Renal pelvis (tissue), 4 donors: ENCODE data around the gene BACH2. TPM values are rescaled to one million over a fixed set of nuclear protein-coding genes. Genes with fewer than 3 reads are reported as not detected.
"Not testable (repeated sequence)": the region's sequence is repeated elsewhere in the genome, so short reads cannot be mapped to it uniquely, and the experiment has no call there.

ENCODE experiments used
- DNase-seq: peaks from one replicate; pipeline ENCODE4 v3.0.0-alpha.2; 2013
- polyA plus RNA-seq, 3 donors: library from polyadenylated mRNA; unstranded; fragments of 120-200 nt; gene quantifications; one replicate each; pipeline ENCODE4 v1.2.1, GENCODE V29; 2013; ENCODE audit not compliant: insufficient read length in 3 of 3

BACH2 gene
- polyA plus RNA-seq, 3 donors: 9.2 to 11.0 (median 9.9) TPM

DNA sequence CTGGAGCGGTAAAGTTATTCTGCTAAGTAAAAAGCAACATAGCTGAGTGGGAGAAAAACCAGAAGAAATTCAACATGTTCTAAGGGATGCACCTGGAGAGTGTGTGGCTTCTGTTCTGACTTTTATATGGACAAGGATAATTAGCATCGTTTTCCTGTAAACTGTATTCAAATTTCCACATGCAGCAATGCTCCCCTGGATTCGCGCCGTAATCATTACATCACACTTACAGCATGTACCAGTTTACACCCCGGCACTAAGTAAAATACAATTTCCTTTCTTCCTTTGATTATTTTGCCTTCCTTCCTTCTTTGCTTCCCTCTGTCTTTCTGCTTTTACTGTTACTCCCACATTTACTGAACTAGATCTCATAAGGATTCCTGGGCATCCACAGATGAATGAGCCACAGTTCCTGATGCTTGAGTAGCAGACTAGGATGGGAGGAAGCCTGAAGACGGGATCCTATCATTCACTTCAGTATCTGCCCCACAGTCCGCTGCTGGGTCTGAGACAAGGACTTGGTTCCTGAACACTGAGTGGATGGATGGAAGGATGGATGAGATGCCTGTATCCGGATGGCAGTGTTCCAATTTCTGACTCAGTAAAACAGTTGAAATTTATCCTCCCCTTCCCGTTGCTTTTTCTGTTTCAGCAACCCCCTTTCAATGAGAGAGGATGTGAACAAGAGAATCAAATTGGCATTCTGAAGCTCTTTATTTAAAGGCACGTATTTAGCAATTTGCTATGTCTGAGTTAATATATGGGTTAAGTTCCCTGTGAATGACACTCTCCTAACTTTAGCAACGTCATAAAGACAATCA lies 227.7 kb downstream of the BACH2 start:
- DNase-seq: no peak

DNA sequence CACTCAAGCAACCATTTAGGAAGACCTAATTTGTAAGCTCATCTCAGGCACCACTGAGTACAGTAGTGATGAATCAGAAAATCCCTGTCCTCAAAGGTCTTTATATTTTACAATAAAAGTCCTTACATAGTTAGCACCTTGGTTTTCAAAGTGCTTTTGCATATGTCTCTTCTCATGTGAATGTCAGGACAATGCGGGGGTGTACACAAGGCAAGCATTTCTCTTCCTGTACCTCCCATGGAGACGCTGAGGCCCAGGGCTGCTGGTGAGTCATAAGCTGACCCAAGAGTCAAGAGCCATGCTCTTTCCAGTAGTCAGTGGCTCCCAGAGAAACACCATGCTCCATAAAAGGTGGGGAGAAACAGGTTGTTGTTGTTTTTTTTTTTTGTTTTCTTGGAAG lies 228.4 kb downstream of the BACH2 start:
- DNase-seq: peak; percentile 23

DNA sequence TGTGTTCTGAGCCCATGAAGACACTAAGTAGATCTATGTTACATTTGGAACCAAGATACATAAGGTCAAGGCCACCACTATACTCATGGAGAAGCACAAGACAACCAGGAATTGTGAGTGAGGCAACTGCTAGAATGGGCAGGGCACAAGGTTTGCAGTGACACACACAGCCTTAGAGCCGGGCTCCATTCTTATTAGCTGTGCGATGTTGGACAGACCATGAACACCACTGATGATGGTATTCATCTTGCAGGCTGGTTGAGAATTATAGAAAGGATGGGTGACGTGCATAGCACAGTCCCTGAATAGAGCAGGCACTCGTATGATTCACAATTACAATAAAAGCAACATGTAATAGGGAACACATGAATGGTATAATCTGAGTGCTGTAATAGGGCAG lies 229.9 kb downstream of the BACH2 start:
- DNase-seq: no peak

GRCh38 chr6:90065173-90065572 lies 231.5 kb downstream of the BACH2 start:
- DNase-seq: no peak

DNA sequence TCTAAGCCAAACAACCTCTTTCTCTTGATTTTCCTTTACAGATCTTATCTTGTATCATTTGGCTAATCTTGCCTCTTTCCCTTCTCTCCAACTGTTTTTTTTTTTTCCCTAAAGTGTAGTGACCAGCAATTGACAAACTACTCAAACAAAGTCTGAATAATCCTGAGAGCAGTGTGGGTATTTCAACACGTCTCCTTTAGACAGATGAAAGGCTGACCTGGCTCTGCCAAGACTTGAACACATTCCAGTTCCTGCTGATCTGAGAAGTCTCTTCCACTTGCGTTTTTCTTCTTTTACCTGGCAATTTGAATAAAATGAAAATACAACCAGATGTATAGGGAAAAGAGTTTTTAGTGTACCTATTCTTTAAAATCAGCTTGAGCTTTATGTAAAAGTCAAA lies 234.0 kb downstream of the BACH2 start:
- no peak for DNase-seq

GRCh38 chr6:90062051-90062450 lies 234.6 kb downstream of the BACH2 start:
- no peak for DNase-seq

DNA sequence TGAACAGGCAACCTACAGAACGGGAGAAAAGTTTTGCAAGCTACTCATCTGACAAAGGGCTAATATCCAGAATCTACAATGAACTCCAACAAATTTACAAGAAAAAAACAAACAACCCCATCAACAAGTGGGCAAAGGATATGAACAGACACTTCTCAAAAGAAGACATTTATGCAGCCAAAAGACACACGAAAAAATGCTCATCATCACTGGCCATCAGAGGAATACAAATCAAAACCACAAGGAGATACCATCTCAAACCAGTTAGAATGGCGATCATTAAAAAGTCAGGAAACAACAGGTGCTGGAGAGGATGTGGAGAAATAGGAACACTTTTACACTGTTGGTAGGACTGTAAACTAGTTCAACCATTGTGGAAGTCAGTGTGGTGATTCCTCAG lies 237.5 kb downstream of the BACH2 start:
- not testable (repeated sequence) for DNase-seq

GRCh38 chr6:90055924-90056323 lies 240.7 kb downstream of the BACH2 start:
- not testable (repeated sequence) for DNase-seq

DNA sequence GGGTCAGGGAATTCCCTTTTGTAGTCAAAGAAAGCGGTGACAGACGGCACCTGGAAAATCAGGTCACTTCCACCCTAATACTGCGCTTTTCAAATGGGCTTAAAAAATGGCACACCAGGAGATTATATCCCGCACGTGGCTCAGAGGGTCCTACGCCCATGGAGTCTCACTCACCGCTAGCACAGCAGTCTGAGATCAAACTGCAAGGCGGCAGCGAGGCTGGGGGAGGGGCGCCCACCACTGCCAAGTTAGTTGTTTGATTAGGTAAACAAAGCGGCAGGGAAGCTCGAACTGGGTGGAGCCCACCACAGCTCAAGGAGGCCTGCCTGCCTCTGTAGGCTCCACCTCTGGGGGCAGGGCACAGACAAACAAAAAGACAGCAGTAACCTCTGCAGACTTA lies 242.4 kb downstream of the BACH2 start:
- DNase-seq: not testable (repeated sequence)

DNA sequence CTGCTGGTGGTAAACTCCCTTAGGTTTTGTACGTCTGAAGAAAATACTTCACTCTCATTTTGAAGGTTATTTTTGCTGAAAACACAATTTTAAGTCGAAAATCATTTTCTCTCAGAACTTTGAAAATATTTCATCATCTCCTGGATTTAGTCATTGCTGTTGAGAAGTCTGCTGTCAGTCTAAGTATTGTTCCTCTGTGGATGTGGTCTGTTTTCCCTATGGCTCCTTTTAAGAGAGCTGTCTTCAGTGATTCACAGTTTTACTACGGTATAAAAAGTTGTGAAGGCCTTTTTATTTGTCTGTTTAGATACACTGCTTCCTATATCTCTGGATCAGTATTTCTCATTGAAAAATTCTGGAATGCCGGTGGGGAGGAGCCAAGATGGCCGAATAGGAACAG lies 243.0 kb downstream of the BACH2 start:
- DNase-seq: no peak

- no peak for DNase-seq
Observed at GRCh38 chr6:90049295-90049694, 247.3 kb downstream of the BACH2 start.

- DNase-seq: no peak
Observed at GRCh38 chr6:90048206-90048967, 248.3 kb downstream of the BACH2 start.

DNA sequence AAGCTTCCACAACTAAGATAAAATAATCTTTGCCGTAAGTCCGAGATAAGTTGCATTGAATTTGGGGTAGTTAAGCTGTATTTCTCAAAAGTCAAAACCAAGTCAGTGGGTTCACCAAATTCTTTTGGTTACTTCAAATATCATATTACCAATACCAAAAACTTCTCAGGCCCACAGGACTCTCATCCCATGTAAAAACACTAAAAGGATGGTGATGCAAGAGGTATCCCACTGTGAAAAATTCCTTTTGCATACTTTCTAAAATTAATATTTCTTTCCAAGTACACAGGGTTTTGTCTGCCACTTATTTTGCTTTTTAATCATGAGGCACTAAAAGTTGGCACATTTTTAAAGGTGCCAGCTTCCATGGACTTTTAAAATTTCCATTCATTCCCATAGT lies 251.1 kb downstream of the BACH2 start:
- no peak for DNase-seq

DNA sequence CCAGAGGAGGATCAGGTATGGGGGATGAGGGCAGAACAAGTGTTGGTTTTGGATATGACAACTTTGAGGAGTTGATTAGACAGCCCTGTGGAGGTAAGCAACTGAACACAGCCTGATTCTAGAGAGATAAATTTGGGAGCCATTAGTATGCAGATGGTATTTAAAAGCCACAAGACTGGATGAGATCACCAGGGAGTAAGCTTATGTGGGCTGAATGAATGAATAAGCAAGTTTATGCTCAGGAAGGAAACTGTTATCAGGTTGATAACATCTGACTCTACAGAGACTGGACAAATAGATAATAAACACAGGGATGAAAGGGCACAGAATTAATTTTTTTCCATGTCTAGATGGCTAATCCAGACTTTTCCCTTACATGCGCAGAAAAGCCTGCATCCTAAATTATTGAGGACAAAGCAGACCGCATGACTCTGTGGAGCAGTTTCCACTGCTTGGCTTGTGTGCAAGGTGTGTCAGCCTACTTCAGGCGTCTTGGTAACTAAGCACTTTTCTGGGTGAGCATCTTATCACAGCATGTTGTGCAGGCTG lies 251.7 kb downstream of the BACH2 start:
- DNase-seq: no peak

DNA sequence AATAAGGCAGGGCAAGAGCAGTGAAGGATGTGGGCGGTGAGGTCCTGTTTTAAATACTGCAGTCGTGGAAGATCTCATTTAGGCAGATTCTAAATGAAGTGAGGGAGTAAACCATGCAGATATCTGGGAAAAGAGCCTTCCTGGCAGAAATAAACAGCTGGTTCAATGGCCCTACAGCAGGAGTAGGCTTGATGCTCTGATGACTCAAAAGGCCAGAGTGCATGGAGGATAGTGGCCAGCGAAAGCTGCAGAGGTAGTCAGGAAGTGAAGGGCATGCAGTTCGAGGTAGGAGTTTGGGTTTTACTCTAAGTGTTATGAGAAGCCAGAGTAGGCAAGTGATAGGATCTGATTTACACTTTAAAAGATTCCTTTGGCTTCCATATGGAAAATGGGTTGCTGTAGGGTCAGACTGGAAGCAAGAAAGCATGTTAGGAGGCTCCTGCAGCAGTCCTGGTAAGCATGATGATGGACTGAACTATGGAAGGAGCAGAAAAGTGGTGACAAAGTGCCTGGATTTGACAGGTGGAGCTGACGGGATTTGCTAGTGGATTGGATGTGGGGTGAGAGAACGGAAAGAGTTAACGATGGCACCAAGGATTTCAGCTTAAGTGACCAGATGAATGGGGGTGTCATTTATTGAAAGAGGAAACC lies 252.3 kb downstream of the BACH2 start:
- no peak for DNase-seq

GRCh38 chr6:90040931-90041330 lies 255.7 kb downstream of the BACH2 start:
- DNase-seq: no peak

DNA sequence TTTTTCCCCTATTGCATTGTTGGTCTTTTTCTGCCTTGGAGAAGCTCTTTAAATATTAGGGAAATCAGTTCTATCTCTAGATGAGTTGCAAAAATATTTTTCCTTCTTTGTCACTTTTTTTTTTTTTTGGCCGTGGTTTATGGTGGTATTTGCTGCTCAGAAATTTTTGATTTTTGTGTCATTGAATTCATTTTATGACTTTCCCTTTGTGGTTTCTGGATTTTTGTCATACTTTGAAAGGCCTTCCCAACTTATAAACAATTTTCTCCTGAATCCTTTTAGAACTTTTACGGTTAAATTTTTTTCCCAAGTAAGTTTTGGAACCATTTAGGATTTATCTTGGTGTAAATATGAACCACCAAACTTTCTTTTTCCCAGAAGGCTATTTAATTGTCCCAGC lies 256.7 kb downstream of the BACH2 start:
- no peak for DNase-seq

- DNase-seq: no peak
Observed at GRCh38 chr6:90038961-90039653, 257.5 kb downstream of the BACH2 start.

DNA sequence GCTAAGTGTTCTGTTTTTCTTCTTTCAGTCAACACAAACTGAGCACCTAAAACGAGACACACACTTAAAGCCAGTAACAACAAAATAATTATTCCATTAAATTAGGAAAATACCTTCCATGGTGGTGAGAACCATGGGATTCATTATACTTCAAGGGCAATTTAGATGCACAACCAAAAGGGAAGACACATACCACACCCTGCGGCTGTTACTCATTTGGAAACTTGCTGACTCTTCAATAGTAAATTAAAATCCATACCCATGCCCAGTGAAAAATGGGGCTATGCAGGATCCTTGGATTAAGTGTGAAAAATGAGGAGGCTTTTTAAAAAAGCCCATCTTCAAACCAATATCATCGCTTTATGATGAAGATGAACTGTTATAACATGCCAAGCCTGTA lies 259.7 kb downstream of the BACH2 start:
- DNase-seq: no peak

GRCh38 chr6:90035047-90035723 lies 261.5 kb downstream of the BACH2 start:
- DNase-seq: no peak

- no peak for DNase-seq
Observed at GRCh38 chr6:90033746-90034271, 262.8 kb downstream of the BACH2 start.
